Chondrocyte (in vitro differentiated cells): ENCODE results near the gene LRFN2. TPM values are rescaled to one million over a fixed set of nuclear protein-coding genes. Genes with fewer than 3 reads are reported as not detected.

Experiments
- DNase-seq: peaks from one replicate; pipeline ENCODE4 v3.0.0; 2021; ENCODE audit warnings: mixed read lengths, low spot score
- H3K27ac Mint-ChIP-seq: one replicate; pipeline ENCODE4 v1.8.0; 2021; ENCODE audit warnings: mild to moderate bottlenecking, moderate library complexity, mixed read lengths; ENCODE audit not compliant: unreplicated experiment
- H3K27me3 Mint-ChIP-seq: 2 replicates; pipeline ENCODE4 v1.8.0; 2021; ENCODE audit warnings: low read depth, mixed read lengths
- H3K36me3 Mint-ChIP-seq: 2 replicates; pipeline ENCODE4 v1.8.0; 2021; ENCODE audit warnings: low read depth, mixed read lengths
- H3K4me1 Mint-ChIP-seq: 2 replicates; pipeline ENCODE4 v1.8.0; 2021; ENCODE audit warnings: low read depth, mild to moderate bottlenecking, mixed read lengths
- H3K4me3 Mint-ChIP-seq: one replicate; pipeline ENCODE4 v1.8.0; 2021; ENCODE audit warnings: mild to moderate bottlenecking, moderate library complexity, mixed read lengths; ENCODE audit not compliant: unreplicated experiment
- H3K9me3 Mint-ChIP-seq: 2 replicates; pipeline ENCODE4 v1.8.0; 2021; ENCODE audit warnings: low read depth, mixed read lengths
- total RNA-seq: library from RNA; stranded (reverse); gene quantifications from 3 replicates; pipeline ENCODE4 v1.2.1, GENCODE V29; 2021
- TF ChIP-seq, protein P1 (sequence below): fragments of 200-600 bp; sonication (generic); IDR thresholded peaks from 2 replicates; pipeline ENCODE4 v1.5.0; 2021; ENCODE audit warnings: antibody characterized with exemption, mild to moderate bottlenecking, moderate library complexity

Gene LRFN2
- total RNA-seq, 1 donor from 2014 or later = 0.05 TPM

DNA sequence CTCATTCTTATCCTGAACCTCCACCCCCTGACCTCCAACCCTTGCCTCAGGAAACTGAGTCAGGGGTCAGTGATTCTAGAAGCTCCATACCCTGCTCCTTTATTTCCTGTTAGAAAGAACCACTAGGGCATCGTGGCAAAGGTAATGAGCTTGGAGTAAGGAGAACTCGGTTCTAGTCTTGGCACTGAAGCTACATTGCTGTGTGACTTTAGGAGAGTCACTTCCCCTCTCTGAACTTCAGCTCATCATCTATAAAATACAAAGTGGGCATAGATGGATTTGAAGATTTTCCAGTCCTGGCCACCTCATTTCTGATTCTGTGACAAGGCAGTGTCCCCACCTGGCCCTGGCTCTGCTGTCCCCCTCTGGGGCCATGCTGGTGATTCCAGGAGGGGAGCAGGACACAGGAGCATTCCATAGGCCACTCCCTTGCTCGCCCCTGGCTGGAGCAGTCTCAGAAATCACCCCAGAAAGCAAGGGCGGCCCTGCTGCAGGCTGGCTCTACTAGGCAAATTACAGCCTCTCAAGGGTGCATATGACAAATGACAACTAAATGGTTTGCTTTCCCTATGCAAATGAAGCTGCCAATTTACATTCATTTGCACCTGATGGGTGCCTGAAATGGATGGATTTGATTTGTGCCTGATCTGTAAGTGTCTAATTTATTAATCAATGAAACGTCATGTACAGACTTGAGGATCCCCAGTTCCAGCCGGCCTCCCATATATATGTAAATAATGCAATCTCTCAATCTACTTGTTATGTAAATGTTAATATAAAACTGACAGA, 62.2 kb downstream of the LRFN2 start:
- DNase-seq = no peak
- H3K27ac Mint-ChIP-seq = no peak overlapping the region
- no peaks in the 10 kb centered on the region for H3K36me3 Mint-ChIP-seq
- H3K4me3 Mint-ChIP-seq = no peak overlapping the region
- TF ChIP-seq, protein P1, sequence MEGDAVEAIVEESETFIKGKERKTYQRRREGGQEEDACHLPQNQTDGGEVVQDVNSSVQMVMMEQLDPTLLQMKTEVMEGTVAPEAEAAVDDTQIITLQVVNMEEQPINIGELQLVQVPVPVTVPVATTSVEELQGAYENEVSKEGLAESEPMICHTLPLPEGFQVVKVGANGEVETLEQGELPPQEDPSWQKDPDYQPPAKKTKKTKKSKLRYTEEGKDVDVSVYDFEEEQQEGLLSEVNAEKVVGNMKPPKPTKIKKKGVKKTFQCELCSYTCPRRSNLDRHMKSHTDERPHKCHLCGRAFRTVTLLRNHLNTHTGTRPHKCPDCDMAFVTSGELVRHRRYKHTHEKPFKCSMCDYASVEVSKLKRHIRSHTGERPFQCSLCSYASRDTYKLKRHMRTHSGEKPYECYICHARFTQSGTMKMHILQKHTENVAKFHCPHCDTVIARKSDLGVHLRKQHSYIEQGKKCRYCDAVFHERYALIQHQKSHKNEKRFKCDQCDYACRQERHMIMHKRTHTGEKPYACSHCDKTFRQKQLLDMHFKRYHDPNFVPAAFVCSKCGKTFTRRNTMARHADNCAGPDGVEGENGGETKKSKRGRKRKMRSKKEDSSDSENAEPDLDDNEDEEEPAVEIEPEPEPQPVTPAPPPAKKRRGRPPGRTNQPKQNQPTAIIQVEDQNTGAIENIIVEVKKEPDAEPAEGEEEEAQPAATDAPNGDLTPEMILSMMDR = no peak
- peaks cover 33% of the 10 kb centered on the region for H3K27me3 Mint-ChIP-seq
- H3K9me3 Mint-ChIP-seq = no peaks in the 10 kb centered on the region
- no peaks in the 10 kb centered on the region for H3K4me1 Mint-ChIP-seq

DNA sequence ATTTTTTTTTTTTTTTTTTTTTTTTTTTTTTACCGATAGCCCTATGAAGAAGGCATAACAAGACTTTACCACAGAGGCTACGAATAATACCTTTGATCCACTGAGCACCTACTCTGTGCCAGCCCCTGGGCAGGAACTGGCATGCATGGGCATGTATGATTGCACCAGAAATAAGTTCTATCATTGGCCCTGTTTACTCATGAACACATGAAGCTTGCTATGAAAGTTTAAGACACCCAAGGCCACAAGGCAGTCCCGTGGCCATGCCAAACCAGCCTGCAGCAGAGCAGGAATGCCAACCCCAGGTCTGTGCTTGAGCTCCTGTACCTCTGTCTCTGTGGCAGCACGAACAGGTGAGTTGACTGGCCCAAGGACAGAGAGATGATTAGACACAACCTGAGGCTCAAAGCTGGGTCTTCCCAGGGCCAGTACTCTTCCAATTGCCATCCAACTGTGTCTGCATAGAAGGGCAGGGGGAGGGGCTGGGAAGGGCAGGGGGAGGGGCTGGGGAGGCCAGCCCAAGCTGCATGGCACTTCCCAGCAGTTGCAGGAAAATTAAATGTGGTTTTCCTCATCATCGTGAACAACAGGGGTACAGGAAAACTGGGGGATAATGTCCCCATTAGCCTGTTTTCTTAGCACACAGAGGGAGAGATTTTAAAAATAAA, 63.5 kb downstream of the LRFN2 start:
- no peaks in the 10 kb centered on the region for H3K9me3 Mint-ChIP-seq
- peaks cover 35% of the 10 kb centered on the region for H3K27me3 Mint-ChIP-seq
- TF ChIP-seq, protein P1 = no peak
- no peak overlapping the region for H3K4me3 Mint-ChIP-seq
- no peaks in the 10 kb centered on the region for H3K4me1 Mint-ChIP-seq
- no peaks in the 10 kb centered on the region for H3K36me3 Mint-ChIP-seq
- no peak overlapping the region for H3K27ac Mint-ChIP-seq
- no peak for DNase-seq

DNA sequence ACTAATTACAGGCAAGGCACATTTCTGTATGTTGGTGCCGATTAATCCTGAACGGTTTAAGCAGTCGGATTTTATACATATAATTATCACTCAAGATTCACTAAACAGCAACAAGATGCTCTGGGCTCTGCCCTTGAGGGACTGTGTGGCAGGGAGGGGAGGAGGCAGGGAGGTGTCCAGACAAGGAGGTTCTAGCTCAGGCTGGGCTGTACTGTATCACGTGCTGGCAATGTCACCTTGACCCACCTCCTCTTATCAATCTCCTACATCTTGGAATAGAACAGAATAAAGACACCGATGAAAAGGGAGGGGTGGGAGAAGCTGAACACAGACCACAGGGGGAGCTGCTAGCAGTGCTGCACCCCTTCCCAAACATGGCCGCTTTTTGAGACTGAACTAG, 65.7 kb downstream of the LRFN2 start:
- Mint-ChIP-seq H3K4me1 (no peaks in the 10 kb centered on the region), H3K9me3 (no peaks in the 10 kb centered on the region), H3K36me3 (no peaks in the 10 kb centered on the region), H3K4me3 (no peak overlapping the region), H3K27me3 (peaks cover 43% of the 10 kb centered on the region), H3K27ac (no peak overlapping the region)
- TF ChIP-seq, protein P1 = no peak
- no peak for DNase-seq

DNA sequence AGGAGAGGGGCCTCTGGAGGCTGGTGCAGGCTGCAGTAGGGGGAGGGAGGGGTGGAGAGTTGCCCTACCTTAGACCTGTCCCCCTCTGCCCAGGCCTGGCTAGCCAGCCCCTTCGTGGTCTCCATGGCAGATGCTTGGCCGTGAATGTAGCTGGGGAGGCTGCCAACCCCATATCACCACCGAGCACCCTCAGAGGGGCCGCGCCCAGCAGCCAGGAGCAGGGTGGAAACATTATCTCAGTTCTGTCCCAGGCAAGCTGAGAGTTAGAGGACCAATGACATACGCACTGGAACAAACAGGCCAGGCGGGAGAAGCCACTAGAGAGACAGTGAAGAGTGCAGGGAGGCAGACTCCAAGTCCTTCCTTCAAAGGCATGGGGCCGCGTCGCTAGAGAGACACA, 66.5 kb downstream of the LRFN2 start:
- peaks cover 44% of the 10 kb centered on the region for H3K27me3 Mint-ChIP-seq

DNA sequence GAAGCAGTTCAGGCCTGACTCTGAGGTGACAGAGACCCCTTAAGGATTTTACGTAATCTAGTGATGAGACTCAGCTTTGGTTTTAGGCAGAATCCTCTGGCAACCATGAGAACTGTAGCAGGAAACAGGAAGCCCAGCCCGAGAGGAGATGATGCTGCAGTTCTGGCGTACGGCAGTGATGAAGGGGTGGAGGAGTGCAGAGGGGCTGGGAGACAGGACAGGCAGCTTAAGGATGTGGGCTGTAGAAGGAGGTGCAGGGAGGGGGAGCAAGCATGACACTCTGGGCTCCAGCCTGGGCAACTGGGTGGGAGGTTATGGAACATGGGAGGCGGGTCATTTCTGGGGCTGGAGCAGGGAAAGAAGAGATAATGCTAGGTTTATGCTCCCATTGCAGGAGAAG, 67.1 kb downstream of the LRFN2 start:
- TF ChIP-seq, protein P1 = no peak
- Mint-ChIP-seq H3K36me3 (no peaks in the 10 kb centered on the region), H3K4me3 (no peak overlapping the region), H3K27me3 (peaks cover 44% of the 10 kb centered on the region), H3K9me3 (no peaks in the 10 kb centered on the region), H3K27ac (no peak overlapping the region), H3K4me1 (no peaks in the 10 kb centered on the region)
- no peak for DNase-seq

More for the DNA sequence above, 66.5 kb downstream of the LRFN2 start:
- no peak for DNase-seq
- Mint-ChIP-seq H3K9me3 (no peaks in the 10 kb centered on the region), H3K4me3 (no peak overlapping the region), H3K36me3 (no peaks in the 10 kb centered on the region), H3K4me1 (no peaks in the 10 kb centered on the region), H3K27ac (no peak overlapping the region)
- TF ChIP-seq, protein P1 = no peak
